ENCODE data around the gene TCL1B. TPM values are rescaled to one million over a fixed set of nuclear protein-coding genes. Genes with fewer than 3 reads are reported as not detected.
"Not testable (repeated sequence)": the region's sequence is repeated elsewhere in the genome, so short reads cannot be mapped to it uniquely, and the experiment has no call there.

The TCL1B gene
- total RNA-seq, 1 donor from 2014 or later = not detected

GRCh38 chr14:95659990-95660385 lies 26.2 kb upstream of the TCL1B start:
- intact Hi-C loops (cut with micrococcal nuclease) = no loop called here
- DNase-seq (ENCODE audit: low spot score) = no peak
- no peaks in the 10 kb centered on the region for H3K36me3 Mint-ChIP-seq (ENCODE audit: low read depth)
- H3K27ac Mint-ChIP-seq = no peak overlapping the region
- peaks cover 5% of the 10 kb centered on the region for H3K4me1 Mint-ChIP-seq (ENCODE audit: low read depth)
- H3K27me3 Mint-ChIP-seq (ENCODE audit: insufficient read depth) = peaks cover 8% of the 10 kb centered on the region
- H3K4me3 Mint-ChIP-seq = no peak overlapping the region
- no peaks in the 10 kb centered on the region for H3K9me3 Mint-ChIP-seq

GRCh38 chr14:95660651-95661515 lies 25.3 kb upstream of the TCL1B start:
- Mint-ChIP-seq H3K27me3 (ENCODE audit: insufficient read depth) (peaks cover 10% of the 10 kb centered on the region), H3K27ac (no peak overlapping the region), H3K4me3 (no peak overlapping the region), H3K36me3 (ENCODE audit: low read depth) (no peaks in the 10 kb centered on the region), H3K9me3 (no peaks in the 10 kb centered on the region), H3K4me1 (ENCODE audit: low read depth) (peaks cover 5% of the 10 kb centered on the region)
- no peak for DNase-seq (ENCODE audit: low spot score)
- intact Hi-C loops (cut with micrococcal nuclease) = no loop called here

- H3K4me3 Mint-ChIP-seq = no peak overlapping the region
- DNase-seq (ENCODE audit: low spot score) = no peak
- H3K9me3 Mint-ChIP-seq = no peaks in the 10 kb centered on the region
- H3K36me3 Mint-ChIP-seq (ENCODE audit: low read depth) = no peaks in the 10 kb centered on the region
- intact Hi-C loops (cut with micrococcal nuclease) = no loop called here
- H3K27me3 Mint-ChIP-seq (ENCODE audit: insufficient read depth) = peaks cover 10% of the 10 kb centered on the region
- H3K4me1 Mint-ChIP-seq (ENCODE audit: low read depth) = peaks cover 5% of the 10 kb centered on the region
- no peak overlapping the region for H3K27ac Mint-ChIP-seq
Observed at GRCh38 chr14:95662376-95663186, 23.6 kb upstream of the TCL1B start.

DNA sequence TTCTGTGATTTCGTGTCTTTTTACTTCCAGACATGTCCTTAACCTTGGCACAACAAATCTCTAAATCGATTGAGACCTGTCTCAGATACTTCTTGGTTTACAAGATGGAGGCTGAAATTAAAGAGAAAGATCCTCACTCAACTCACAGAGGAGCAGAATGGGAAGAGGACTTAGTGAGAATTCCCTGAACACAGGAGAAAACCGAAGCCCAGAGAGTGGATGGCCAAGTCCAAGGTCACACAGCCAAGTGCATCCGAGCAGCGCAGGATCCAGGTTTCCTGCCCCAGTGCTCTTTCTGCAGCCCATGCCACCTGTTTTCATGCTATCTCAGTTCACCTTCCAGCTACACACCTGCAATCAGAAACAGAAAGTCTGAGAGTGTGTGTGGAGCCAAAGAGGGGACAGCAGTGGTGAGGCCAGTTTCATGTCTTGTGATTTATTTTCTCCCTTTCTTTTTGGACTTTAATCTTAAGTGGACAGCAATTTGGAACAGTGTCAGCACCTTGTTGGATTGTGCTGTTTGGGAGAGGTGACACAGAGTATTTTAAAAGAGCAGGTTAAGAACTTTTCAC lies 22.9 kb upstream of the TCL1B start:
- no peak for DNase-seq (ENCODE audit: low spot score)
- Mint-ChIP-seq H3K36me3 (ENCODE audit: low read depth) (no peaks in the 10 kb centered on the region), H3K9me3 (no peaks in the 10 kb centered on the region), H3K4me1 (ENCODE audit: low read depth) (peaks cover 5% of the 10 kb centered on the region), H3K4me3 (no peak overlapping the region), H3K27ac (no peak overlapping the region), H3K27me3 (ENCODE audit: insufficient read depth) (peaks cover 10% of the 10 kb centered on the region)
- intact Hi-C loops (cut with micrococcal nuclease) = no loop called here

DNA sequence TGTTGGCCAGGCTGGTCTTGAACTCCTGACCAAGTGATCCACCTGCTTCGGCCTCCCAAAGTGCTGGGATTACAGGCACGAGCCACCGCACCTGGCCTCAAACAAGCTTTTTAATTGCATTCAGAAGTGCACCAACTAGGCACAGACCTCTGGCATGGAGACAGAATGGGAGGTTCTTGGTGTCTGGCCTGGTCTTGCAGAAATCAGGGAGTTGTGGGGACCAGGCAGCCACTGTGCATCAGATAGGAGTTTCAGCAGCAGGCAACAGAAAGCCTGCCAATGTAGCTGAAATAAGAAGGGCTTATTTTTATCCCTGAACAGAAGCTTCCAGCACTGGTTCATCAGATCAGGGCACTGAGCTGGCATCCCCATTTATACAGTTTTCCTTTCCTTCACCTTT lies 22.2 kb upstream of the TCL1B start:
- Mint-ChIP-seq H3K27me3 (ENCODE audit: insufficient read depth) (peaks cover 7% of the 10 kb centered on the region), H3K36me3 (ENCODE audit: low read depth) (no peaks in the 10 kb centered on the region), H3K27ac (no peak overlapping the region), H3K4me3 (no peak overlapping the region), H3K4me1 (ENCODE audit: low read depth) (peaks cover 5% of the 10 kb centered on the region), H3K9me3 (no peaks in the 10 kb centered on the region)
- intact Hi-C loops (cut with micrococcal nuclease) = no loop called here
- no peak for DNase-seq (ENCODE audit: low spot score)

GRCh38 chr14:95664546-95664945 lies 21.7 kb upstream of the TCL1B start:
- DNase-seq (ENCODE audit: low spot score) = no peak
- H3K27ac Mint-ChIP-seq = no peak overlapping the region
- intact Hi-C loops (cut with micrococcal nuclease) = no loop called here
- peaks cover 7% of the 10 kb centered on the region for H3K27me3 Mint-ChIP-seq (ENCODE audit: insufficient read depth)
- H3K9me3 Mint-ChIP-seq = no peaks in the 10 kb centered on the region
- H3K36me3 Mint-ChIP-seq (ENCODE audit: low read depth) = no peaks in the 10 kb centered on the region
- H3K4me1 Mint-ChIP-seq (ENCODE audit: low read depth) = peaks cover 5% of the 10 kb centered on the region
- H3K4me3 Mint-ChIP-seq = no peak overlapping the region

DNA sequence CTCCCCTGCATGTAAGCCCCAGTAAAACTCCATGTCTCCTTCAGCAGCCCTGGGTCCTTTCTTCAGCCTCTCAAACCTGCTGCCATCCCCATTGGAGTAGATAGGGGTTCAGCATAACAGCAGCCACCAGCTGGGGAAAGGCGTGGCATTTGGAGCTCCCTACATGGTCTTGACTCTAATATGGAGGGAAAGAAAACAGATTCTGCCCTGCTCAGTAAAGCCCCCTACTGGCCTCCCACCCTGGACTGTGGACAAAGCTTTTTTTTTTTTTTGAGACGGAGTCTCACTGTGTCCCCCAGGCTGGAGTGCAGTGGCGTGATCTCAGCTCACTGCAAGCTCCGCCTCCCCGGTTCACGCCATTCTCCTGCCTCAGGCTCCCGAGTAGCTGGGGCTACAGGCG lies 20.7 kb upstream of the TCL1B start:
- H3K27ac Mint-ChIP-seq; H3K4me1 Mint-ChIP-seq (ENCODE audit: low read depth); H3K27me3 Mint-ChIP-seq (ENCODE audit: insufficient read depth); intact Hi-C loops (cut with micrococcal nuclease); DNase-seq (ENCODE audit: low spot score); H3K36me3 Mint-ChIP-seq (ENCODE audit: low read depth); H3K4me3 Mint-ChIP-seq; H3K9me3 Mint-ChIP-seq: not testable (repeated sequence)

GRCh38 chr14:95666450-95666849 lies 19.8 kb upstream of the TCL1B start:
- intact Hi-C loops (cut with micrococcal nuclease) = no loop called here
- Mint-ChIP-seq H3K9me3 (no peaks in the 10 kb centered on the region), H3K4me3 (no peak overlapping the region), H3K36me3 (ENCODE audit: low read depth) (no peaks in the 10 kb centered on the region), H3K27ac (no peak overlapping the region), H3K4me1 (ENCODE audit: low read depth) (peaks cover 5% of the 10 kb centered on the region), H3K27me3 (ENCODE audit: insufficient read depth) (peaks cover 4% of the 10 kb centered on the region)
- no peak for DNase-seq (ENCODE audit: low spot score)

DNA sequence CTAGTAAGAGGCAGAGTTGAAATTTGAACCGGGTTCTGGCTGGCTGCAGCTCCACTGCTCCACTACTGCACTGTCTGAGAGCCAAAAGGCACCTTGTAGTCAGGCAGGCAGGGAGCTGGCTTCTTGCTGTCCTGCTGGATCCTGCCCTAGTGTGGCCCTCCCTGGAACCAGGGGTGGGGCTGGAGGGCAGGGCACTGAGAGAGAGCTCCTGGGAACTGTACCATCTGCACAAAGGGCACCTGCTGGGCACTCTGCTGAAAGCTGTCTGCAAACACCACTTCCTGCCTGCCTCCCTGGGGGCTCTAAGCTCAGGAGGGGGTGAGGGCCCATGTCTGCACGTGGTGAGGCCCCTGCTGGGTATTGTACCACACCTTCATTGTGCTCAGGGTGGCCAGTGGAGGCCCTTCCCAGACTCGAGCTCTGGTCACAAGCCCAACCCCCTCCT lies 19.0 kb upstream of the TCL1B start:
- H3K9me3 Mint-ChIP-seq = no peaks in the 10 kb centered on the region
- DNase-seq (ENCODE audit: low spot score) = no peak
- no peak overlapping the region for H3K4me3 Mint-ChIP-seq
- intact Hi-C loops (cut with micrococcal nuclease) = no loop called here
- no peaks in the 10 kb centered on the region for H3K36me3 Mint-ChIP-seq (ENCODE audit: low read depth)
- peaks cover 5% of the 10 kb centered on the region for H3K4me1 Mint-ChIP-seq (ENCODE audit: low read depth)
- H3K27ac Mint-ChIP-seq = no peak overlapping the region
- H3K27me3 Mint-ChIP-seq (ENCODE audit: insufficient read depth) = peaks cover 4% of the 10 kb centered on the region

DNA sequence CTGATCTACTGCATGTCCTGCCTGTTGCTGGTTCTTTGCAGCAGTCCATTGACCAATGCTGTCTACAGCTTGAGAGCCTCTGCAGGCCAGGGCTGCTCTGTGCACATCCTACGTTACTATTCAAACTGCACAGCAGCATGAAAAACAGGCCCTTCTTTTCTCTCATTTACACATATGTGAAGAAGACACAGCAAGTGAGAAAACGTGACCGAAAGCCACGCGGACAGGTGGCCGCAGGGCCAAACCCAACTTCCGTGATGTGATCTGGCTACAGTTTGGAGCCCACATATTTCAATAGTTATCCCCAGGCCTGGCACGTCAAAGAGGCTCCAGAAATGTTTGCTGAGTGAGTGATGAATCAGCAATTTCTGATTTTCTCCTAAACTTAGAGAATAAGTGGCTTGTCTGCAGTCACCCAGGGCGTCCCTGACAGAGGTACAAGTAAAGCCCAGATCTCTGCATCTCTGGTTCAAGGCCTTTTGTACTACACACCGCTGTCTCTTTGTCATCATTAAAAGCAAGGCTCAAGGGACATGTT lies 17.9 kb upstream of the TCL1B start:
- Mint-ChIP-seq H3K4me1 (ENCODE audit: low read depth) (no peaks in the 10 kb centered on the region), H3K27me3 (ENCODE audit: insufficient read depth) (peaks cover 2% of the 10 kb centered on the region), H3K36me3 (ENCODE audit: low read depth) (no peaks in the 10 kb centered on the region), H3K27ac (no peak overlapping the region), H3K9me3 (no peaks in the 10 kb centered on the region), H3K4me3 (no peak overlapping the region)
- no peak for DNase-seq (ENCODE audit: low spot score)
- intact Hi-C loops (cut with micrococcal nuclease) = no loop called here

GRCh38 chr14:95674613-95675012 lies 11.6 kb upstream of the TCL1B start:
- H3K4me1 Mint-ChIP-seq (ENCODE audit: low read depth) = no peaks in the 10 kb centered on the region
- no peaks in the 10 kb centered on the region for H3K36me3 Mint-ChIP-seq (ENCODE audit: low read depth)
- DNase-seq (ENCODE audit: low spot score) = no peak
- H3K9me3 Mint-ChIP-seq = no peaks in the 10 kb centered on the region
- H3K4me3 Mint-ChIP-seq = no peak overlapping the region
- H3K27ac Mint-ChIP-seq = no peak overlapping the region
- intact Hi-C loops (cut with micrococcal nuclease) = no loop called here
- H3K27me3 Mint-ChIP-seq (ENCODE audit: insufficient read depth) = no peaks in the 10 kb centered on the region

GRCh38 chr14:95675486-95675885 lies 10.7 kb upstream of the TCL1B start:
- H3K27ac Mint-ChIP-seq = no peak overlapping the region
- H3K27me3 Mint-ChIP-seq (ENCODE audit: insufficient read depth) = no peaks in the 10 kb centered on the region
- no peak overlapping the region for H3K4me3 Mint-ChIP-seq
- no peak for DNase-seq (ENCODE audit: low spot score)
- no peaks in the 10 kb centered on the region for H3K36me3 Mint-ChIP-seq (ENCODE audit: low read depth)
- no peaks in the 10 kb centered on the region for H3K4me1 Mint-ChIP-seq (ENCODE audit: low read depth)
- no peaks in the 10 kb centered on the region for H3K9me3 Mint-ChIP-seq
- intact Hi-C loops (cut with micrococcal nuclease) = no loop called here
